MM.1S (cell line): ENCODE results near the gene GSG1L.

ENCODE experiments used
- DNase-seq: peaks from one replicate; pipeline ENCODE4 v3.0.0-alpha.2; 2015
- H2AFZ ChIP-seq: fragments of 300-600 bp; sonication (generic); 2 replicates; pipeline ENCODE4 v1.6.0; 2016; ENCODE audit warnings: antibody characterized with exemption, low read length
- H3F3A ChIP-seq: fragments of 300-600 bp; sonication (generic); 2 replicates; pipeline ENCODE4 v1.6.1; 2016; ENCODE audit warnings: mild to moderate bottlenecking, antibody characterized with exemption, low read length, moderate library complexity, mixed read lengths; ENCODE audit not compliant: insufficient read depth
- H3K27ac ChIP-seq: fragments of 300-600 bp; sonication (generic); 2 replicates; pipeline ENCODE4 v1.5.1; 2016; ENCODE audit warnings: mild to moderate bottlenecking, low read length
- H3K27me3 ChIP-seq: fragments of 300-600 bp; sonication (generic); replicated peaks from 2 replicates; pipeline ENCODE4 v1.6.0; 2016; ENCODE audit warnings: low read length; ENCODE audit not compliant: insufficient read depth
- H3K36me3 ChIP-seq: fragments of 300-600 bp; sonication (generic); replicated peaks from 2 replicates; pipeline ENCODE4 v1.6.1; 2016; ENCODE audit warnings: mild to moderate bottlenecking, low read length, mixed read lengths; ENCODE audit not compliant: insufficient read depth
- H3K4me1 ChIP-seq: fragments of 300-600 bp; sonication (generic); 2 replicates; pipeline ENCODE4 v1.6.1; 2016; ENCODE audit warnings: low read length, mixed read lengths
- H3K4me2 ChIP-seq: fragments of 300-600 bp; sonication (generic); 2 replicates; pipeline ENCODE4 v1.6.0; 2016; ENCODE audit warnings: low read depth, low read length
- H3K4me3 ChIP-seq: fragments of 300-600 bp; sonication (generic); 2 replicates; pipeline ENCODE4 v1.5.1; 2016; ENCODE audit warnings: low read length, mixed read lengths
- H3K79me2 ChIP-seq: fragments of 300-600 bp; sonication (generic); 2 replicates; pipeline ENCODE4 v1.6.1; 2016; ENCODE audit warnings: mixed run types, low read length, mixed read lengths
- H3K9ac ChIP-seq: fragments of 300-600 bp; sonication (generic); 2 replicates; pipeline ENCODE4 v1.6.1; 2016; ENCODE audit warnings: low read length, mixed read lengths
- H3K9me2 ChIP-seq: fragments of 300-600 bp; sonication (generic); replicated peaks from 2 replicates; pipeline ENCODE4 v1.6.1; 2016; ENCODE audit warnings: mild to moderate bottlenecking, low read length, mixed read lengths; ENCODE audit not compliant: insufficient read depth
- H3K9me3 ChIP-seq: fragments of 300-600 bp; sonication (generic); replicated peaks from 2 replicates; pipeline ENCODE4 v1.6.1; 2016; ENCODE audit warnings: mild to moderate bottlenecking, low read length, mixed read lengths; ENCODE audit not compliant: insufficient read depth
- H4K20me1 ChIP-seq: fragments of 300-600 bp; sonication (generic); 2 replicates; pipeline ENCODE4 v1.6.1; 2016; ENCODE audit warnings: mild to moderate bottlenecking, low read length, moderate library complexity, mixed read lengths; ENCODE audit not compliant: insufficient read depth
- CTCF ChIP-seq: fragments of 300-600 bp; sonication (generic); IDR thresholded peaks from 2 replicates; pipeline ENCODE4 v1.5.1; 2016; ENCODE audit warnings: antibody characterized with exemption, low read length, mixed read lengths
- EZH2 ChIP-seq: fragments of 300-600 bp; sonication (generic); optimal IDR thresholded peaks from 2 replicates; pipeline ENCODE3; 2017; ENCODE audit warnings: low read depth, mild to moderate bottlenecking, antibody characterized with exemption, low read length, mixed read lengths
- EZH2phosphoT487 ChIP-seq: fragments of 300-600 bp; sonication (generic); IDR thresholded peaks from 2 replicates; pipeline ENCODE4 v1.6.1; 2018; ENCODE audit warnings: antibody characterized with exemption, low read length

Gene GSG1L

GRCh38 chr16:28010671-28011070 is 52.8 kb downstream of the GSG1L start:
- no peaks in the 10 kb centered on the region for H3K36me3 ChIP-seq
- no peak overlapping the region for H3K9ac ChIP-seq
- H3K9me3 ChIP-seq = no peaks in the 10 kb centered on the region
- H4K20me1 ChIP-seq = no peaks in the 10 kb centered on the region
- H3K27me3 ChIP-seq = peaks cover 45% of the 10 kb centered on the region
- H3K9me2 ChIP-seq = no peaks in the 10 kb centered on the region
- no peak for DNase-seq
- no peak overlapping the region for H3K4me3 ChIP-seq
- TF ChIP-seq EZH2 = no peak
- no peak for TF ChIP-seq CTCF
- no peak for TF ChIP-seq EZH2phosphoT487
- H3K4me2 ChIP-seq = no peak overlapping the region
- no peak overlapping the region for H2AFZ ChIP-seq
- H3F3A ChIP-seq = no peaks in the 10 kb centered on the region
- H3K4me1 ChIP-seq = no peaks in the 10 kb centered on the region
- no peak overlapping the region for H3K27ac ChIP-seq
- H3K79me2 ChIP-seq = no peaks in the 10 kb centered on the region

GRCh38 chr16:28009586-28010373 is 53.7 kb downstream of the GSG1L start:
- no peak overlapping the region for H3K4me3 ChIP-seq
- H3F3A ChIP-seq = no peaks in the 10 kb centered on the region
- no peak for DNase-seq
- H4K20me1 ChIP-seq = no peaks in the 10 kb centered on the region
- H3K27me3 ChIP-seq = peaks cover 52% of the 10 kb centered on the region
- H3K4me1 ChIP-seq = no peaks in the 10 kb centered on the region
- no peak overlapping the region for H3K4me2 ChIP-seq
- H3K27ac ChIP-seq = no peak overlapping the region
- H3K79me2 ChIP-seq = no peaks in the 10 kb centered on the region
- no peak overlapping the region for H3K9ac ChIP-seq
- H2AFZ ChIP-seq = no peak overlapping the region
- no peak for TF ChIP-seq EZH2phosphoT487
- no peak for TF ChIP-seq CTCF
- TF ChIP-seq EZH2 = no peak
- H3K36me3 ChIP-seq = no peaks in the 10 kb centered on the region
- no peaks in the 10 kb centered on the region for H3K9me3 ChIP-seq
- no peaks in the 10 kb centered on the region for H3K9me2 ChIP-seq

GRCh38 chr16:28003923-28004322 is 59.6 kb downstream of the GSG1L start:
- no peaks in the 10 kb centered on the region for H3K4me1 ChIP-seq
- no peaks in the 10 kb centered on the region for H3K36me3 ChIP-seq
- TF ChIP-seq CTCF (no peak), EZH2 (no peak), EZH2phosphoT487 (no peak)
- no peaks in the 10 kb centered on the region for H4K20me1 ChIP-seq
- no peaks in the 10 kb centered on the region for H3F3A ChIP-seq
- DNase-seq = no peak
- H3K9me2 ChIP-seq = no peaks in the 10 kb centered on the region
- H2AFZ ChIP-seq = no peak overlapping the region
- H3K27me3 ChIP-seq = peaks cover 32% of the 10 kb centered on the region
- no peak overlapping the region for H3K4me2 ChIP-seq
- no peak overlapping the region for H3K4me3 ChIP-seq
- H3K27ac ChIP-seq = no peak overlapping the region
- H3K79me2 ChIP-seq = no peaks in the 10 kb centered on the region
- H3K9me3 ChIP-seq = no peaks in the 10 kb centered on the region
- no peak overlapping the region for H3K9ac ChIP-seq
